HG02763 (cell line): ENCODE data around the gene CPAMD8.

Experiments used
- ATAC-seq: cut with Tn5 transposase; IDR thresholded peaks from one replicate; pipeline ENCODE4 v1.9.1; 2021; ENCODE audit warnings: mild to moderate bottlenecking, moderate library complexity; ENCODE audit not compliant: unreplicated experiment

The CPAMD8 gene

DNA sequence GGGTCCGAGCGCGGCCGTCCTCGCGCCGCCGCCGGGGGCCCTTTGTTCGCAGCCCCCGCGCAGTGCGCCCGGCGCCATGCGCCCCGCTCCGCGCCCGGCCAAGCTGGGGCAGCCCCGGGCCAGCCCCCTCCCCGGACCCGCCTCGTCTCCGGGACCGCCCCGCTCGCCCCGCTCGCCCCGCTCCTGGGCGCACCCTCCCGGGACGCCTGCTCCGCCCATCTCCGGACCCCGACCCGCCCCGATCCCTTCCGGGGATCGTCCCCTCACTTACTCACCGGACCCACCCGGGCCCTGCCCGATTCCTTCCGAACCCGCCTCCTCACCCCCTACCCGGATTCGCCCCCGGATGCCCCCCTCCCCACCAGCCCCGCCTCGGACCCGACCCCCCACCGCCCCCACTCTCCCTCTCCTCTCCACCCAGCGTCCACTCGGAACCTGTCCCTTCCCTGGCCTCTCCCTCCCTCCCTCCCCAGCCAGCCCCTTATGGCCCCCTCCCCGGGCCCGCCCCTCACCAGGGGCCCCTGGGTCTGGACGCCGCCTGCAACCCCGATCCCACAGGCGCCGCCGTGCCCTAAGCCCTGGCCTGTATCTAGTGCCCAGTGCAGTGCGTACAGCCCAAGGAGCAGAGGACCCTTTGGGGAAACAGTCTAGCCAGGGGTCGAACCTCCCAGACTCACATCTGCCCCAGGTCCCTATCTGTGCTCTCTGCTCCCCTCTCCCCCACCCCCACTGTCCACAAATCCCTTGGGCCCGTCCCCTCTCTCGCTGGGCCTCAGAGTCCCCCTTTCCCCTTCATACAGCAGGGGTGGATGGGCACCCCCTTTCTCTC lies at the start of gene CPAMD8:
Gene CPAMD8 (minus strand): TSS at position 105 of the 829 bp plus-strand sequence. CDS start 168 bp downstream, outside the sequence.
- no peak for ATAC-seq

DNA sequence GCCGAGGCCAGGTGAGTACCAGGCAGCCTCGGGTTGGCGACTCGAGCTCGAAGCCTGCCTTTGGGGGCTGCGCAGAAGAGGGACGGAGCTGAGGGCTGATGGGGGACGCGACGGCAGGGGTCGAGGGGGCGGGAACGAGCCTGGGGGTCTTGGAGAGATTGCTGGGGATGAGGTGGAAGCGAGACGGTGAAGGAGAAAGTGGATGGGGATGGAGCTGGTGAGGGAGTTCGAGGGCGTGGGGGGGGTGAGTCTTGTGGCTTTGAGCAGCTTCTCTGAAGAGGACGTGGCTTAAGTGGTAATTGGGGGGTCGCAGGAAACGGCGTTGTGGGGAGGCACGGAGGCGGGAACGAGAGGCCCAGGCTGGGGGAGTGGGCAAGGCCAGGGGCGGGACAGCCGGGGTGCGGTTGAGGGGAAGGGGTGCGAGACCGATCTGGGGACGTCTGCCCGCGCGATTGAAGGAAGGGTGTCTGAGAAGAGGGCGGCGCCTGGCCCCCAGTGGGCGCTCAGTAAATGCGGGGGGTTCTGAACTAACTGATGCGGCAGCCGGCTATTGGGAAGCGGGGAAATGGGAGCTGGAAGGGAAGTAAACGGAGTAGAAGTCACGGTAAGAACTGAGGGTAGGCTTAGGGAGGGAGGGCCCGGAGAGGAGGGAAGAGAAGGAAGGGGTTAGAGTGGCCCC lies 49.4 kb upstream of the CPAMD8 start:
- no peak for ATAC-seq

DNA sequence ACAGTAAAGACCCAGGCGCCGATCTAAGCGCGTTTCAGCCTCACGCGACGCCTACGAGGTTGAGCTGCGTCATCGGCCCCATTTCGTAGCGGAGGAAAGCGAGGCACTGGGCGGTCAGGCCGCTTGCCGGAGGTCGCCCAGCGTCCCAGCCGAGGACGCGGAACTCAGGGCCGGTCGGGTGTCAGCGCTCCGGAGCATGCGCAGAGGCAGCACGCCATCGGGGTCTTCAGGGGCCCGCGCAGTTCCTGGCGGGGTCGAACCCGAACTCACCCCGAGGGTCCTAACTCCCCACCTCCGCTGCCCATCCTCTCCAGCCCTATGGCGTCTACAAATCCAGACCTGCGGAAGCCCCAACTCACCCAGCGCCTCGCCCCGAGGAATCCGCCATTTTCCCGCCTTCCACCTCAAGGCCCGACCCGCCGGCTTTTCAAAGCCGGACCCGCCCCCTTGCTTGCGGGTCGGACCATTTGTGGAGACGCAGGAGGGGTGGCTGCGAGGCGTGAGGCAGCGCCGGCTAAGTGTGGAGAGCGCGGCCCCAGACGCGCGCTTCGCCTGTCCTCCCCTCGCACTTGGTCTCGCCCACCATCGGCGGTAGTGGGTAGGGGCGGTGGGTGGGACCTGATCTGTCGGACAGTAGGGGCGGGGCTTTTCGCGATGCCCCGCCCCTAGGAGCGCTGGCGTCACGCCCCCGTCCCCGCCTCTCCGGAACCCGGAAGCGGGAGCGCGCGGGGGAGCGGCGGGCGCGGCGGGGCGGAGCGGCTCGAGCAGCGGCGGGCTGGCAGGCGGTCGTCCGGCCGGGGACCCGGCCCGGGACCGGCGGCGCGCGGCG lies 48.6 kb upstream of the CPAMD8 start, which contains the start of the genes HAUS8 and MYO9B:
Gene HAUS8 (minus strand): TSS at position 418 of the 829 bp plus-strand sequence. CDS start 30 bp downstream, at position 388.
Gene MYO9B (plus strand): TSS at position 743 of the 829 bp plus-strand sequence. CDS start 25,941 bp downstream, outside the sequence.
- peak; percentile 79 for ATAC-seq

DNA sequence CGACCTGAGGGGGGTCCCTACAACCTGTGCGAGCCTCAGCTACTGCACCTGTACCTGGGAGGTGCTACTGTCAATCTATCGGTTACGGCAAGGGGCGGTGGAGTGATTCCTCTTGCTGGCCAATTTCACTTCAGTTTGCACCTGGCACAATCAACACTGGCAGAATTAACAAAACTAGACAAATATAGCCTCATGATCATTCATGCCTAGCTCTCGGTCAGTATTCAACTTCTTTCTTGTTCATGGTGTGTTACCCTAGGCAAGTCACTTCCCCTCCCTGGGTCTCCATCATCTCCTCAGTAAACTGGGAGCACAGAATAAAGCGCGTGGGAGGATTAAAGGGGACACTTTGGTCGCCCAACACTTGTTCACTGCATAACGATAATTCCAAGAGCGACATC lies 48.0 kb upstream of the CPAMD8 start:
- no peak for ATAC-seq

DNA sequence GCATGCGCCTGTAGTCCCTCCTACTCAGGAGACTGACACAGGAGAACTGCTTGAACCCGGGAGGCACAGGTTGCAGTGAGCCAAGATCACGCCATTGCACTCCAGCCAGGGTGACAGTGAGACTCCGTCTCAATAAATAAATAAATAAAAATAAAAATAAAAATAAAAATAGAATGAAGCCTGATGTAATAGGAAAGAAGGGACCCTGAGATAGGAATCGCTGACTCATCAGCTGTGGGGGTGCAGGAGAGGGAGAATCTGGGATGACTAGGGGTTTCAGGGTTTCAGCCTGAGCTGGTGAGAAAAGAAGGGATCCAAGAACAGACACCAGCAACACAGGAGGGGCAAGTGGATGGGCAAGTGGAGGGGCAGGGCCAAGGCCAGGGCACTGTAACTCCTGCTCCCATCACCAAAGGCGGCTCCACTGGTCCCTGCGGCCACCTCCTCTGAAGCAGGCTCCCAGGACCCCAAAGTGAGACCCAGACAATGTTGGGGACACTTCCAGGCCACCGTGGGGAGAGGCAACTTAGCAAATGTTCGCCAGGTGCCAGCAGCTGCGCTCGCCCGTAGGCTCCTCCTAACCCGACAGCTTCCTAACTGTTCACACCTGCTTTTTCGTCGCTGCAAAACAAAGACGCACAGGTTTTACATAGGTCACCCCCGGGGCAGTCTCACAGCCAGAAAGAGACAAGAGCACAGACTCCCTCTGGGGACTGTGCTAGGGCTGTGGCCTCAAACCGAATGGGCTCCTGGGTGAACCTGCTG lies 47.4 kb upstream of the CPAMD8 start:
- no peak for ATAC-seq

DNA sequence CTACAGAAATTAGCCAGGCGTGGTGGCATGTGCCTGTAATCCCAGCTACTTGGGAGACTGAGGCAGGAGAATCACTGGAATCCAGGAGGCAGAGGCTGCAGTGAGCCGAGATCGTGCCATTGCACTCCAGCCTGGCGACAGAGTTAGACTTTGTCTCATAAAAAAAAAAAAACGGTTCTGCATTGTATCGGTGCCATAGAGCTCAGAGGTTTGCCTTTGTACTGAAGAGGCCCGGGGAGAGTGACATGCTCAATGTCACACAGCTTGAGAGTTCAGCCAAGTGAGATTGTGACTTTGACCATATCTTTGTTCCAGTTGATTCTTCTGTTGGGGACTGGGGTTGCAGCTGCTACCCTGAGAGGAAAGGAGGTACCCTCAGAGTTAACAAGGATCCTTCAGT lies 44.3 kb upstream of the CPAMD8 start:
- ATAC-seq, result no peak

DNA sequence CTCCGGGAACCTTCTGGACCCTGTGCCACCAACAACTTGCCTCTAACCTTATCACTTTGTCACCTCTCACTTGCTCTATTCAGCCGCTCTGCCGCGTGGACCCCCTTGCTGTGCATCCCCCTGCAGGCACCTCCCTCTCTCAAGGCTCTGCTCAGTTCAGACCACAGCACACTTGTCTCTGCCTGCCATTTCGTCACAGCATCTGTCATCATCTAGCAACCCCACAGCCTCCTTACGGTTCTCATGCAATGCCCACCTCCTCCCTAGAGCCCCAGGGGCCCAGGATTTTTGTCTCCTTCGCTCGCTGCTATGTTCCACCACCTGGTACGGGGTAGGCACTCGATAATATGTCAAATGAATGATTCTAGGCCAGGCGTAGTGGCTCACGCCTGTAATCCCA lies 43.8 kb upstream of the CPAMD8 start:
- no peak for ATAC-seq

DNA sequence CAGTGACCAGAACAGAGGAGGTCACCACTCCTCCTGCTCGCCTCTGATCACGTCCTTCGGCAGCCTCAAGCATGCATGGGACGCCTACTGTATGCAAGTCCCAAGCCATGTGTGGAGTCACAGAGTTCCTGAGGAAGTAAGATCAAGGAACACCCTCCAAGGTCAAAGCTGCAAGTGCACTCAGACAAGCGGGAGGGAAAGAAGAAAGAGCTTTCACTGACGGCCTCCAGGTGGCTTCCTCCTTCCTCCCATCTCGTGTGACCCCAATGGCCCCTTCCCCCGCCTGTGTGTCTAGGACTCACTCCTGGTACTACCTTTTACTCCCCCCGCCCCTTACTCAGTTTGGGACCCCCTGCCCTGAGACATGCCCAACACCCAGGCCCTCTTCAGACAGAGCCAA lies 42.6 kb upstream of the CPAMD8 start:
- no peak for ATAC-seq

DNA sequence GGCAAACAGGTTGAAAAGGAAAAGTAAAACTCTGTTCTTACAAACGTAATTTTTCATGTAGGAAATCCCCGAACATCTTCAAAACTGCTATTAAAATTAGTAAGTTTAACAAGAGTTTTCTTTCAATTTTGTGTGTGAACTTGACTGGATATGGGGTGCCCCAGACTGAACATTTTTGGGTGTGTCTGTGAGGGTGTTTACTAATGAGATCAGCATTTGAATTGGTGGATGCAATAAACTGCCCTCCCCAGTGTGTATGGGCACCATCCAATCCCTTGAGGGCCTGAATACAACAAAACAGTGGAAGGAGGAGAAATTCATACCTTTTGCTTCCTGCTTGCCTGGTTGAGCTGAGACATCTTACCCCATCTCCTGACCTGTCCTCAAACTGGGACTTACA lies 36.8 kb upstream of the CPAMD8 start:
- no peak for ATAC-seq

DNA sequence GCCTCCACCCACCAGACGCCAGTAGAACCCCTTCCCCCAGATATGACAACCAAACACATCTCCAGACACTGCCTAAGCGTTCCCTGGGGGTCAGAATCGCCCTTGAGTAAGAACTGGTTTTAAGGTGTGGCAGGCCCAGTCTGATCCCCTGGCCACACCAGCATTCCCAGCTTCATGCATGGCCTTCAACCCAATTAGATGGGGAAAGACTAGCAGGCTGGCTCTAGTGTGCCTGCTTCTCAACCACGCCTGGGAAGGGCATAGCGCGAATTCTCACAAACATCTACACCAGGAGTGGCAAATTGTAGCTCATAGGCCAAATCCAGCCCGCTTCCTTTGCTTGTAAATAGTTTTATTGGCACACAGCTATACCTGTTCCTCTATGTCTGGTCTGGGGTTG lies 35.1 kb upstream of the CPAMD8 start:
- no peak for ATAC-seq

DNA sequence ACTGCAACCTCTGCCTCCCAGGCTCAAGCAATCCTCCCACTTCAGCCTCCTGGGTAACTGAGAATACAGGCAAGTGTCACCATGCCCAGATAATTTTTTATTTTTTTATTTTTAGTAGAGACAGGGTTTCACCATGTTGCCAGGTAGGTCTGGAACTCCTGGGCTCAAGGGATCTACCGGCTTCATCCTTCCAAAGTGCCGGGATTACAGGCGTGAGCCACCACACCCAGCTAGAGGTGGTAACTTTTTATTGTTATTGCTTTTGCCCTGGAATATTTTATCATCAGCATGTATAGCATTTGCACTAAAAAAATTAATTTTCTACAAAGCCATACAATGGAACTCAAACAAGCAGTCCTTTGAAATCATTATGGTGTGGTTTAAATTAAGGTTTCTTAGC lies 34.6 kb upstream of the CPAMD8 start:
- ATAC-seq, result no peak

DNA sequence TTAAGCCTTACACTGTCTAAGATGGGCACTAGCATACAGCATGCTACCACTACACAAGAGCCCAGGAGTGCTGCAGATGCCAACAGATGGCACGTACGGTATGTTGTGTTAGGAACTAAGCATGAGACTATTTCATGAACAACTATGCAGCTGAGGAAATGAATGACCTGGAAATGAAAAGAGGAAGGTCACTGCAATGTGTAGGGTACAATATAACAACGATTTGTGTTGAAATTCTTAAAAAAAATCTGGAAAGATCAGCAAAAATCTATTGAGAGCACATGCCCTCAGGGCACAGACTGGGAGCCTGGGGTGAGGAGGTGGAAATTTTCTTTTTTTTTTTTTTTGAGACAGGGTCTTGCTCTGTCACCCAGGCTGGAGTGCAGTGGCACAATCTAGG lies 34.2 kb upstream of the CPAMD8 start:
- ATAC-seq, result no peak

DNA sequence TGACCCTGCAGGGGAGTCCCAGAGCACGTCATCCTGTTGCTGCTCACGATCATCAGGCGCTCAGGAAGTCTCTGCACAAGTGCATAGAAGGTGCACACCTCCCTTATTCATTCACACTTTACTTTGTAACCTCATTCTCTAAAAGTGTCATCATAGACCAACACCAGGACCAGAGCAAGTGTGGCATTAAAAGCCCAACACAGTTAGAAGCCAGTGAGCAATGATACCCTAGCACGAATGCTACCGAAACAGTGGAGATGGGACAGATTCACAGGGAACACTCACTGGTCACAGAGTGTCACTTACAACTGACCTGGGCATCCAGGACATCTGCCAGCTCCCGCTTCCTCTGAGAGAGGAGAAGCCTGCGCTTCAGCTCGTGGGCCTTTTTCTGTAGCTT lies 31.6 kb upstream of the CPAMD8 start:
- ATAC-seq, result no peak

DNA sequence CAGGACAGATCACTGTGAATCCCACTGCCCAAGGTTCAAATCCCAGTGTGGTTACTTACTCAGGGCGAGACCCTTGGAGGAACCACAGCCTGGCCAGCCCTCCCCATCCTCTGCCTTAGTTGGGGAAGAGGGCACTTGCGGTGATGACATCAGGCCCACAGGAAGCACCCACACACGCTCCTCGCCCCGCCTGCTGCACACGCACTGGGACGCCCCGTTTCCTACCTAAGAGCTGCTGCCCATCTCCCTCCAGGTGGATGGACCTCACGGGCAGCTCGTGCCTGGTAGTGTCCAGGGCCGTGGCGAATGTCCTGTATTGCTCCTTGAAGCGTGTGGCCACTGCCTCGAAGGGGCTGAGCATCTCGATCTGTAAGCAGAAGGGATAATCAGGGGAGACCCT lies 29.0 kb upstream of the CPAMD8 start:
- no peak for ATAC-seq

DNA sequence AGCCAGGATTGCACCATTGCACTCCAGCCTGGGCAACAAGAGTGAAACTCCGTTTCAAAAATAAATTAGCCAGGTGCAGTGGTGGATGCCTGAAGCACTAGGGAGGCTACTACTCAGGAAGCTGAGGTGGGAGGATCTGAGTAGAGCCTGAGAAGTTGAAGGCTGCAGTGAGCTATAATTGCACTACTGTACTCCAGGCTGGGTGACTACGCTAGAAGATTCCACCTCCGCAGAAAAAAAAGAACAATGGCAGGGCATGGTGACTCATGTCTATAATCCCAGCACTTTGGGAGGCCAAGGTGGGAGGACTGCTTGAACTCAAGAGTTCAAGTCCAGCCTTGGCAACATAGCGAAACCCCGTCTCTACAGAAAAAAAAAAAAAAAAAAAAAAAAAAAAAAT lies 28.1 kb upstream of the CPAMD8 start:
- no peak for ATAC-seq

DNA sequence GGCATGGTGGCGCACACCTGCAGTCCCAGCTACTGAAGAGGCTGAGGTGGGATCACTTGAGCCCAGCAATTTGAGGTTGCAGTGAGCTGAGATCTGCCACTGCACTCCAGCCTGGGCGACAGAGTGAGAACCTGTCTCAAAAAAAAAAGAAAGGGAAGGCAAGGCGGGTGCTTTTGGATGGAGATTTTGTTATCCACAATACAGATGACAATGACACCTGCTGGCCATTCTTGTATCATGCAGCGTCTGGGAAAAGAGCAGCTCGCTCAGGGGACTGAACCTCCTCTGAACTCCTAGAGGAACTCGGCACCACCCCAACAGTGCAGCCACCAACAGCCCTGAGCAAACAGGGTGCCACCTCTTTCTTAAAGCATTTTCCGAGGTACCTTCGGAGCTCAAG lies 25.8 kb upstream of the CPAMD8 start:
- ATAC-seq, result no peak

DNA sequence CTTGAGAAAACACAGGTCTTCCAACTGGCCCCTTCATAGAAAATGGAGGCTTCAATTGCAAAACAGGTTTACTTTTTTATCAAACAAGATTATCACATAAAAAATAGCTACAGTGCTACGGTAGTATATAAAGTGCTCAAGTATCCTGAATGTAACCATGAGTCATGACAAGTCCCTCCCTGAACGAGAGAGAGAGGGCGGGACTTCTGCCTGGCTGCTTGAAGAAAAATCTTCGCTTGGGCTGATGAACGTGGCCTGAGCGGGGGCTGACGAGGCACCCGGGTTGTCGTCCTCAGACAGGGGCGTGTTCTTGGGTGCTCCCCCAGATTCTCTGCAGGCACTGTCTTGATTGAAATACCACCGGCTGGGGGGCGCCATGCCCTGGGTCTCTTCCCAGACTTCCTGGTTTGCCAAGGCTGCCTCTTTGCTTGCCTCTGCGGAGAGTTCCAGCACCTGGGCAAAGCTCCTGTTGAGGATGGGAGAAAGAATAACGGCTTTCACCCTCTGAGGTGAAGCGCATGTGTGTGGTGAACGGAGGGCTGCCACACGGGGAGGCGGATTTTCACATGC lies 23.2 kb upstream of the CPAMD8 start:
- no peak for ATAC-seq

DNA sequence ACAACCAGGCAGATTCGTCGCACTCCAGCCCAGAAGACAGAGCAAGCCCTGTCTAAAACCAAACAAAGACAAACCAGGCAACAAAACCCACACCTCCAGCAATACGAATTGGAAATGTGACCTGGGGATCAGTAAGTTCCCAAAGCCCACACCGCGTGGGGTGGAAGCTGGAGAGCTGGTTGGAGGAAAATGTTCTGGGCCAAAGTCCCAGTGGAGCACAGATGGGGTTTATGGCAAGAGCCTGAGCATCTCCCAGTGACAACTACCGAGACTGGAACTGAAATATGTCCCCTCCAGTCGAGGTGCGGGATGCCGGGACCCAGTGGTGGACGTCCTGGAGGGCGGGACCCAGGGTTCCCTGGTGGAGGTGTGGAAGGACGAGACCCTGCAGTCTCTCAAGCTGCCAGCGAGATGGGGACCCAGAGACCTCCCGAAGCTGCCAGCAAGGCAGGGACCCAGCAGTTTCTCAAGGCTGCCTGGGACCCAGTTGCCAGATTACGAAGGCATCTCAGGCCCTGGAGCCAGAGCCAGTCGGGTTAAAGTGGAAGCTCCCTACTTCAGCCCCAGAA lies 22.4 kb upstream of the CPAMD8 start:
- no peak for ATAC-seq

DNA sequence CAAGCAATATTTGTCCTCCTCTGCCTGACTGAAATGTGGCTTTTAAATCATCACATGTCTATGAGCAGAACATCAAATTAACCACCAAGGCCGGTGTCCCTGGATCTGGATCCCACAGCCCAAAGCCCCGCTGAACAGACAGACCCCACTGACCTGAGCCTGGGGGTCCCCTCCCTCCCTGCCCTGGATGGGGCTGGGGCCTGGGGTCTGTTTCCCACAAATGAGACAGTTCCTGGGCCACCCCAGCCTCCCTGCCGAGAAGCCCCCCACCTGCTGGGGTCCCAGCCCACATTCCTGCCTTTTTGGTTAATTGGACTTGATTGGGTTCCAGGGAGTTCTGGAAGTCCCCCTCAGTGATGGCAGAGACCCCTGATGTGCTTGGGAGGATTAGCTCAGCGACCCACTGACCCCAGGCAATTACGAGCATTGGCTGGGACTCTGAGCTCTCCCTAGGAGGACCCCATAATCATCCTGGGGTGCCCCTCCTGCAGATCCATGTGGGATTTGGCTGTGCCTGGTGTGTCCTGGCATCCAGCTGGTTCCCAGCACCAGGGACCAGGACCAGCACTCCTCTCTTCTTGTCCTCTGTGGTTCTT lies 19.4 kb upstream of the CPAMD8 start:
- ATAC-seq, result no peak

DNA sequence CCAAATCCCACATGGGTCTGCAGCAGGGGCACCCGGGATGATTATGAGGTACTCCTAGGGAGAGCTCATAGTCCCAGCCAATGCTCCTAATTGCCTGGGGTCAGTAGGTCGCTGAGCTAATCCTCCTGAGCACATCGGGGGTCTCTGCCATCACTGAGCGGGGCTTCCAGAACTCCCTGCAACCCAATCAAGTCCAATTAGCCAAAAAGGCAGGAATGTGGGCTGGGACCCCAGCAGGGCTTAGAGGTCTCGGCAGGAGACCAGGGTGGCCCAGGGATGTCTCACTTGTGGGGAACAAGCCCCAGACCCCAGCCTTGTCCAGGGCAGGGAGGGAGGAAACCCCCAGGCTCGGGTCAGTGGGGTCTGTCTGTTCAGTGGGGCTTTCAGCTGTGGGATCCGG lies 17.1 kb upstream of the CPAMD8 start:
- no peak for ATAC-seq
